ENCODE results near the gene SDSL. TPM values are rescaled to one million over a fixed set of nuclear protein-coding genes. Genes with fewer than 3 reads are reported as not detected.
A peak's percentile ranks its signal among the peaks of the same experiment; 100 is the strongest.

Gene SDSL
- total RNA-seq, 1 experiment from 2014 or later = 0.52 TPM

- peak; percentile 98 for ATAC-seq
- H3K4me1 Mint-ChIP-seq = peaks cover 3% of the 10 kb centered on the region; the same call in 1 of the 2 replicates
Measured at GRCh38 chr12:113392988-113393579, 29.1 kb upstream of the SDSL start.

More at GRCh38 chr12:113392988-113393579, 29.1 kb upstream of the SDSL start:
- Mint-ChIP-seq H3K9me3 (no peaks in the 10 kb centered on the region), H3K4me3 (no peak overlapping the region), H3K27me3 (ENCODE audit: low read depth) (peaks cover 3% of the 10 kb centered on the region; the same call in 1 of the 2 replicates), H3K36me3 (no peaks in the 10 kb centered on the region), H3K27ac (no peak overlapping the region)
- CTCF ChIA-PET = interaction anchor here (0.6 to 2.0 kb wide), 10 partner anchors 12 to 426 kb away, joined by 3 to 29 read pairs (median 4); no protein-coding TSS in a partner anchor
- peak; percentile 94 for DNase-seq (ENCODE audit: low spot score)
- POLR2A ChIA-PET = interaction anchor here (1.0 kb wide), 1 partner anchor 21 kb away, joined by 3 read pairs; no protein-coding TSS in a partner anchor
- TF ChIP-seq NFYB (CRISPR knock-in tag; conservative IDR thresholded peaks at IDR 0.05; ENCODE audit: low read depth) (peak; percentile 72), ELF4 (CRISPR knock-in tag; IDR thresholded peaks at IDR 0.05; ENCODE audit: low read depth) (no peak), ZNF232 (CRISPR knock-in tag; IDR thresholded peaks at IDR 0.05) (no peak), USF2 (CRISPR knock-in tag; IDR thresholded peaks at IDR 0.05) (peak; percentile 86), CDX4 (CRISPR knock-in tag; IDR thresholded peaks at IDR 0.05; ENCODE audit: borderline replicate concordance) (no peak), TP53 (CRISPR knock-in tag; IDR thresholded peaks at IDR 0.05) (no peak), FOXJ3 (CRISPR knock-in tag; IDR thresholded peaks at IDR 0.05; ENCODE audit: borderline replicate concordance) (no peak), SP1 (CRISPR knock-in tag; conservative IDR thresholded peaks at IDR 0.05) (peak; percentile 91), USF1 (CRISPR knock-in tag; IDR thresholded peaks at IDR 0.05) (peak; percentile 83), HMGA2 (CRISPR knock-in tag; IDR thresholded peaks at IDR 0.05) (no peak), ZNF671 (CRISPR knock-in tag; IDR thresholded peaks at IDR 0.05) (peak; percentile 39; the same call in 1 of the 2 replicates), IRF1 (CRISPR knock-in tag; IDR thresholded peaks at IDR 0.05) (no peak), AFF4 (CRISPR knock-in tag; IDR thresholded peaks at IDR 0.05; ENCODE audit: borderline replicate concordance) (no peak), ZNF396 (CRISPR knock-in tag; IDR thresholded peaks at IDR 0.05; ENCODE audit: borderline replicate concordance) (no peak), JUN (CRISPR knock-in tag; IDR thresholded peaks at IDR 0.05) (no peak), TEAD4 (CRISPR knock-in tag; IDR thresholded peaks at IDR 0.05) (no peak), FOXP4 (CRISPR knock-in tag; IDR thresholded peaks at IDR 0.05) (no peak), AR (CRISPR knock-in tag; IDR thresholded peaks at IDR 0.05) (peak; percentile 41; the same call in 1 of the 2 replicates), FOXP1 (CRISPR knock-in tag; IDR thresholded peaks at IDR 0.05; ENCODE audit: borderline replicate concordance) (no peak), MAX (CRISPR knock-in tag; IDR thresholded peaks at IDR 0.05) (no peak)
